Measurements from ENCODE around the gene COL27A1. TPM values are rescaled to one million over a fixed set of nuclear protein-coding genes. Genes with fewer than 3 reads are reported as not detected.

Gene COL27A1
- total and polyA plus RNA-seq, 9 of the 15 experiments (the other 6 are each of a cell fraction or from before 2014, with no cell fraction given) = 0.07 TPM; not detected in 8

DNA sequence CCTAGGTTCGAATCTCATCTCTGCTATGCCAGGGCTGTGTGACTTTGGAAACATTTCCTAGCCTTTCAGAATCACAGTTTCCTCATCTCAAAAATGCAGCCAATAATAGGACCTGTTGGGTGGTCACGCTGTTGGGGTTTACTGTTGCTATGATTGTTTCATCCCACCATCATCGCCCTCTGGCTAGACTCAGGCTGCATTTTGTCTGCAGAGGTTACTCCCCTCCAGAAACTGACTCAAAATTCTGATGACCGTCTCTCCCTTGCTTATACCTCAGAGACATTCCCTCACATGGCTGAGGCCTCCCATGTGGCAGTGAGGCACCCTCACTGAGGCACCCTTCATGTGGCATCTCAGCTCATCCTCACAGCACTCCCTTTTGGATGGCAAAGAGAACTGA, 61.6 kb downstream of the COL27A1 start:
- intact Hi-C loops (cut with micrococcal nuclease) = no loop called here
- WGBS (ENCODE audit: insufficient coverage, low coverage, missing lambda C conversion rate) = 0% methylated on average over 4 of the region's 4 CpGs
- Histone ChIP-seq H2AFZ (ENCODE audit: low read depth, low read length) (no peak overlapping the region), H3K9me3 (replicated peaks; ENCODE audit: control insufficient read depth, insufficient read depth, low read depth, low read length) (no peaks in the 10 kb centered on the region), H3K4me3 (no peak overlapping the region), H3K9ac (ENCODE audit: insufficient read depth in 1 of 2, low read depth in 2 of 2, low read length in 2 of 2) (no peak overlapping the region), H3K4me1 (replicated peaks in 1 of 2; ENCODE audit: control insufficient read depth in 2 of 2, insufficient read depth in 2 of 2, low read length in 2 of 2) (no peaks in the 10 kb centered on the region), H3K27me3 (ENCODE audit: control insufficient read depth in 2 of 2, insufficient read depth in 2 of 2, low read length in 2 of 2) (peaks cover 8 to 43% of the 10 kb centered on the region in 2 experiments; a peak in 3 of 5 replicates), H3K27ac (ENCODE audit: extremely low read depth, low read depth, low read length) (no peak overlapping the region), H3K4me2 (ENCODE audit: insufficient read depth, low read length) (no peak overlapping the region), H3K9me1 (ENCODE audit: control insufficient read depth, insufficient read depth, low read length) (no peaks in the 10 kb centered on the region), H4K20me1 (replicated peaks; ENCODE audit: control insufficient read depth, insufficient read depth, low read length) (peaks cover 15% of the 10 kb centered on the region; the same call in 1 of the 2 replicates), H3K79me2 (ENCODE audit: control insufficient read depth, insufficient read depth, low read length) (no peaks in the 10 kb centered on the region), H3K36me3 (ENCODE audit: control insufficient read depth, insufficient read depth, low read length) (no peaks in the 10 kb centered on the region)
- FAIRE-seq (no peak), ATAC-seq (no peak), DNase-seq (ENCODE audit: extremely low read depth in 1 of 4, low spot score in 3 of 4) (no peak)
- BruUV-seq (replicated peaks) = no TSS peak
- in situ Hi-C loops (cut with MboI) = no loop called here
- POLR2A ChIA-PET = interaction anchor here (0.6 to 0.7 kb wide), 2 partner anchors 60 to 150 kb away, joined by 3 to 4 read pairs; no protein-coding TSS in a partner anchor
- no peak for TF ChIP-seq CBFA2T3 (IDR thresholded peaks at IDR 0.05)
- TF ChIP-seq ZC3H8 (IDR thresholded peaks at IDR 0.05) = no peak
- no peak for TF ChIP-seq CLOCK (CRISPR knock-in tag; IDR thresholded peaks at IDR 0.05; ENCODE audit: borderline replicate concordance)
- no peak for TF ChIP-seq DACH1 (IDR thresholded peaks at IDR 0.05; ENCODE audit: partially characterized antibody)
- no peak for TF ChIP-seq ELF2 (CRISPR knock-in tag; IDR thresholded peaks at IDR 0.05)
- TF ChIP-seq RBBP5 (IDR thresholded peaks at IDR 0.05; ENCODE audit: borderline replicate concordance, insufficient read depth, low read length, poor library complexity, severe bottlenecking) = no peak
- TF ChIP-seq TOE1 (IDR thresholded peaks at IDR 0.05; ENCODE audit: borderline replicate concordance) = no peak
- TF ChIP-seq TOE1 (CRISPR knock-in tag; IDR thresholded peaks at IDR 0.05; ENCODE audit: borderline replicate concordance, low read depth) = no peak
- CTCF ChIA-PET (ENCODE audit: low intra/inter-chr PET ratio) = no interaction called here

Data from K562 (cell line).